NB4 (cell line): ENCODE measurements around the gene YARS1.

Source experiments
- CTCF ChIP-seq: IDR thresholded peaks from one replicate; pipeline ENCODE4 v1.5.1; 2012; ENCODE audit warnings: low read depth, low read length
- POLR2A ChIP-seq: IDR thresholded peaks from 2 replicates; pipeline ENCODE4 v1.6.1; 2011; ENCODE audit warnings: mild to moderate bottlenecking; ENCODE audit not compliant: insufficient read length; ENCODE audit errors: extremely low read depth

GRCh38 chr1:32859915-32860314 is 42.8 kb upstream of the YARS1 start:
- TF ChIP-seq CTCF = no peak
- no peak for TF ChIP-seq POLR2A
